ENCODE measurements around the gene PLCB1.
"Not testable (repeated sequence)": the region's sequence is repeated elsewhere in the genome, so short reads cannot be mapped to it uniquely, and the experiment has no call there.

Gene PLCB1

GRCh38 chr20:8849990-8850389 lies 717.9 kb downstream of the PLCB1 start:
- Mint-ChIP-seq H3K9me3 (no peaks in the 10 kb centered on the region), H3K27ac (no peak overlapping the region), H3K4me1 (ENCODE audit: low read depth) (no peaks in the 10 kb centered on the region), H3K4me3 (no peak overlapping the region), H3K36me3 (ENCODE audit: low read depth) (no peaks in the 10 kb centered on the region), H3K27me3 (no peaks in the 10 kb centered on the region)
- intact Hi-C loops (cut with micrococcal nuclease): loop anchor here (5.0 to 10.0 kb wide), 2 partner anchors 65 to 322 kb away; no protein-coding TSS in a partner anchor

GRCh38 chr20:8851446-8851845 lies 719.4 kb downstream of the PLCB1 start:
- H3K36me3 Mint-ChIP-seq (ENCODE audit: low read depth): no peaks in the 10 kb centered on the region

GRCh38 chr20:8851919-8852318 lies 719.9 kb downstream of the PLCB1 start:
- intact Hi-C loops (cut with micrococcal nuclease): loop anchor here (5.0 to 10.0 kb wide), 2 partner anchors 63 to 320 kb away; no protein-coding TSS in a partner anchor
- not testable (repeated sequence) for H3K4me3 Mint-ChIP-seq, H3K27me3 Mint-ChIP-seq

More at GRCh38 chr20:8851446-8851845, 719.4 kb downstream of the PLCB1 start:
- Mint-ChIP-seq H3K4me3 (no peak overlapping the region), H3K27ac (no peak overlapping the region), H3K27me3 (no peaks in the 10 kb centered on the region), H3K9me3 (no peaks in the 10 kb centered on the region), H3K4me1 (ENCODE audit: low read depth) (no peaks in the 10 kb centered on the region)
- intact Hi-C loops (cut with micrococcal nuclease): loop anchor here (5.0 to 10.0 kb wide), 2 partner anchors 63 to 321 kb away; no protein-coding TSS in a partner anchor

GRCh38 chr20:8853211-8853610 lies 721.1 kb downstream of the PLCB1 start:
- H3K27ac Mint-ChIP-seq; H3K36me3 Mint-ChIP-seq (ENCODE audit: low read depth); H3K27me3 Mint-ChIP-seq; H3K4me1 Mint-ChIP-seq (ENCODE audit: low read depth); H3K9me3 Mint-ChIP-seq; H3K4me3 Mint-ChIP-seq: not testable (repeated sequence)
- intact Hi-C loops (cut with micrococcal nuclease): loop anchor here (5.0 to 10.0 kb wide), 2 partner anchors 62 to 319 kb away; no protein-coding TSS in a partner anchor

More at GRCh38 chr20:8851919-8852318, 719.9 kb downstream of the PLCB1 start:
- not testable (repeated sequence) for H3K4me1 Mint-ChIP-seq (ENCODE audit: low read depth); H3K36me3 Mint-ChIP-seq (ENCODE audit: low read depth); H3K9me3 Mint-ChIP-seq; H3K27ac Mint-ChIP-seq

- H3K4me1 Mint-ChIP-seq (ENCODE audit: low read depth): no peaks in the 10 kb centered on the region
- no peak overlapping the region for H3K4me3 Mint-ChIP-seq
- H3K27ac Mint-ChIP-seq: no peak overlapping the region
- H3K9me3 Mint-ChIP-seq: no peaks in the 10 kb centered on the region
- no peaks in the 10 kb centered on the region for H3K36me3 Mint-ChIP-seq (ENCODE audit: low read depth)
- no peaks in the 10 kb centered on the region for H3K27me3 Mint-ChIP-seq
- intact Hi-C loops (cut with micrococcal nuclease): loop anchor here (1.0 to 10.0 kb wide), 4 partner anchors 61 to 539 kb away; no protein-coding TSS in a partner anchor
Observed at GRCh38 chr20:8853805-8854338, 721.8 kb downstream of the PLCB1 start.

- Mint-ChIP-seq H3K36me3 (ENCODE audit: low read depth) (no peaks in the 10 kb centered on the region), H3K9me3 (no peaks in the 10 kb centered on the region)
- intact Hi-C loops (cut with micrococcal nuclease): loop anchor here (1.0 to 10.0 kb wide), 4 partner anchors 60 to 538 kb away; no protein-coding TSS in a partner anchor
Observed at GRCh38 chr20:8854571-8854970, 722.5 kb downstream of the PLCB1 start.

GRCh38 chr20:8855315-8855714 lies 723.2 kb downstream of the PLCB1 start:
- no peaks in the 10 kb centered on the region for H3K36me3 Mint-ChIP-seq (ENCODE audit: low read depth)
- no peaks in the 10 kb centered on the region for H3K27me3 Mint-ChIP-seq
- no peak overlapping the region for H3K4me3 Mint-ChIP-seq
- no peaks in the 10 kb centered on the region for H3K4me1 Mint-ChIP-seq (ENCODE audit: low read depth)
- intact Hi-C loops (cut with micrococcal nuclease): loop anchor here (2.0 to 10.0 kb wide), 2 partner anchors 59 to 537 kb away; no protein-coding TSS in a partner anchor
- no peak overlapping the region for H3K27ac Mint-ChIP-seq
- no peaks in the 10 kb centered on the region for H3K9me3 Mint-ChIP-seq

More at GRCh38 chr20:8854571-8854970, 722.5 kb downstream of the PLCB1 start:
- no peaks in the 10 kb centered on the region for H3K27me3 Mint-ChIP-seq
- H3K4me1 Mint-ChIP-seq (ENCODE audit: low read depth): no peaks in the 10 kb centered on the region
- no peak overlapping the region for H3K27ac Mint-ChIP-seq
- no peak overlapping the region for H3K4me3 Mint-ChIP-seq

- Mint-ChIP-seq H3K36me3 (ENCODE audit: low read depth) (no peaks in the 10 kb centered on the region), H3K27me3 (no peaks in the 10 kb centered on the region), H3K4me1 (ENCODE audit: low read depth) (no peaks in the 10 kb centered on the region), H3K9me3 (no peaks in the 10 kb centered on the region), H3K27ac (no peak overlapping the region), H3K4me3 (no peak overlapping the region)
- intact Hi-C loops (cut with micrococcal nuclease): loop anchor here (10.0 kb wide), 1 partner anchor 58 kb away; no protein-coding TSS in a partner anchor
Observed at GRCh38 chr20:8856668-8857067, 724.6 kb downstream of the PLCB1 start.

GRCh38 chr20:8858181-8858787 lies 726.2 kb downstream of the PLCB1 start:
- Mint-ChIP-seq H3K4me1 (ENCODE audit: low read depth) (no peaks in the 10 kb centered on the region), H3K36me3 (ENCODE audit: low read depth) (no peaks in the 10 kb centered on the region), H3K27ac (no peak overlapping the region), H3K27me3 (no peaks in the 10 kb centered on the region), H3K4me3 (no peak overlapping the region), H3K9me3 (no peaks in the 10 kb centered on the region)
- intact Hi-C loops (cut with micrococcal nuclease): loop anchor here (10.0 kb wide), 1 partner anchor 57 kb away; no protein-coding TSS in a partner anchor

- Mint-ChIP-seq H3K9me3 (no peaks in the 10 kb centered on the region), H3K4me3 (no peak overlapping the region)
Observed at GRCh38 chr20:8860011-8860495, 728.0 kb downstream of the PLCB1 start.

GRCh38 chr20:8862092-8862491 lies 730.0 kb downstream of the PLCB1 start:
- Mint-ChIP-seq H3K4me1 (ENCODE audit: low read depth) (no peaks in the 10 kb centered on the region), H3K36me3 (ENCODE audit: low read depth) (no peaks in the 10 kb centered on the region), H3K27me3 (no peaks in the 10 kb centered on the region), H3K9me3 (no peaks in the 10 kb centered on the region), H3K4me3 (no peak overlapping the region), H3K27ac (no peak overlapping the region)
- intact Hi-C loops (cut with micrococcal nuclease): no loop called here

More at GRCh38 chr20:8860011-8860495, 728.0 kb downstream of the PLCB1 start:
- intact Hi-C loops (cut with micrococcal nuclease): no loop called here
- H3K27me3 Mint-ChIP-seq: no peaks in the 10 kb centered on the region
- H3K36me3 Mint-ChIP-seq (ENCODE audit: low read depth): no peaks in the 10 kb centered on the region
- H3K4me1 Mint-ChIP-seq (ENCODE audit: low read depth): no peaks in the 10 kb centered on the region
- no peak overlapping the region for H3K27ac Mint-ChIP-seq

GRCh38 chr20:8865636-8866035 lies 733.6 kb downstream of the PLCB1 start:
- intact Hi-C loops (cut with micrococcal nuclease): no loop called here
- Mint-ChIP-seq H3K27ac (no peak overlapping the region), H3K4me3 (no peak overlapping the region), H3K9me3 (no peaks in the 10 kb centered on the region), H3K4me1 (ENCODE audit: low read depth) (no peaks in the 10 kb centered on the region), H3K36me3 (ENCODE audit: low read depth) (no peaks in the 10 kb centered on the region), H3K27me3 (no peaks in the 10 kb centered on the region)

- Mint-ChIP-seq H3K4me3 (no peak overlapping the region), H3K4me1 (ENCODE audit: low read depth) (no peaks in the 10 kb centered on the region), H3K27ac (no peak overlapping the region), H3K27me3 (no peaks in the 10 kb centered on the region), H3K36me3 (ENCODE audit: low read depth) (no peaks in the 10 kb centered on the region), H3K9me3 (no peaks in the 10 kb centered on the region)
- intact Hi-C loops (cut with micrococcal nuclease): no loop called here
Observed at GRCh38 chr20:8867038-8867740, 735.1 kb downstream of the PLCB1 start.

GRCh38 chr20:8870652-8871051 lies 738.6 kb downstream of the PLCB1 start:
- Mint-ChIP-seq H3K4me3 (no peak overlapping the region), H3K27ac (no peak overlapping the region), H3K9me3 (no peaks in the 10 kb centered on the region), H3K4me1 (ENCODE audit: low read depth) (no peaks in the 10 kb centered on the region), H3K36me3 (ENCODE audit: low read depth) (no peaks in the 10 kb centered on the region), H3K27me3 (no peaks in the 10 kb centered on the region)
- intact Hi-C loops (cut with micrococcal nuclease): no loop called here

Data from dendritic cell treated with granulocyte-macrophage colony-stimulating factor and Interleukin-4, amounts not matched to agents 40 ng/mL and 50 ng/mL, for 4 days (primary cell).